ENCODE measurements around the gene KRTAP3-3. TPM values are rescaled to one million over a fixed set of nuclear protein-coding genes. Genes with fewer than 3 reads are reported as not detected.

The KRTAP3-3 gene
- total RNA-seq, 1 donor from 2014 or later: not detected

DNA sequence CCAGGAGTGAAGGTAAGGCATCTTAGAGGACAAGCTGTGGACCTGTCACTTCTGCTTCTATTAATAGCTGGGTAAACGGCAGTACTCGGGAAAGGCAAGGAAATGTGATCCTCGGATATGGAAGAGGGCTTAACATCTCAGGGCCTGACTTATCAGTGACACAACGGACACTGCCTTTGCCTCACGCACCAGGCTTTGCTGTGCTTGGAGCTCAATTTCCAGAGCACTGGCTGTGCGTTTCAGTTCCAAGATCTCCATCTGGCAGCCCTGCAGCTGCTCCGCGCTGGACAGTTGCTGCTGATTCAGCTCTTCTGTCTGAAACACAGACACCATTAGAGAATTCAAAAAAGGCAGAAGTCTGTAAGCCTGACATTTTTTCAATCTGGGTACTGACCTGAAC, 13.4 kb downstream of the KRTAP3-3 start:
- DNase-seq (ENCODE audit: low read depth, low spot score): no peak
- TF ChIP-seq, protein P1, sequence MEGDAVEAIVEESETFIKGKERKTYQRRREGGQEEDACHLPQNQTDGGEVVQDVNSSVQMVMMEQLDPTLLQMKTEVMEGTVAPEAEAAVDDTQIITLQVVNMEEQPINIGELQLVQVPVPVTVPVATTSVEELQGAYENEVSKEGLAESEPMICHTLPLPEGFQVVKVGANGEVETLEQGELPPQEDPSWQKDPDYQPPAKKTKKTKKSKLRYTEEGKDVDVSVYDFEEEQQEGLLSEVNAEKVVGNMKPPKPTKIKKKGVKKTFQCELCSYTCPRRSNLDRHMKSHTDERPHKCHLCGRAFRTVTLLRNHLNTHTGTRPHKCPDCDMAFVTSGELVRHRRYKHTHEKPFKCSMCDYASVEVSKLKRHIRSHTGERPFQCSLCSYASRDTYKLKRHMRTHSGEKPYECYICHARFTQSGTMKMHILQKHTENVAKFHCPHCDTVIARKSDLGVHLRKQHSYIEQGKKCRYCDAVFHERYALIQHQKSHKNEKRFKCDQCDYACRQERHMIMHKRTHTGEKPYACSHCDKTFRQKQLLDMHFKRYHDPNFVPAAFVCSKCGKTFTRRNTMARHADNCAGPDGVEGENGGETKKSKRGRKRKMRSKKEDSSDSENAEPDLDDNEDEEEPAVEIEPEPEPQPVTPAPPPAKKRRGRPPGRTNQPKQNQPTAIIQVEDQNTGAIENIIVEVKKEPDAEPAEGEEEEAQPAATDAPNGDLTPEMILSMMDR (conservative IDR thresholded peaks at IDR 0.05): no peak
- Mint-ChIP-seq H3K9me3 (no peaks in the 10 kb centered on the region), H3K36me3 (ENCODE audit: low read depth) (no peaks in the 10 kb centered on the region), H3K27me3 (ENCODE audit: low read depth) (peaks cover 9% of the 10 kb centered on the region), H3K27ac (ENCODE audit: unreplicated experiment) (peak overlapping the region; percentile 6), H3K4me3 (no peak overlapping the region), H3K4me1 (peaks cover 9% of the 10 kb centered on the region)

DNA sequence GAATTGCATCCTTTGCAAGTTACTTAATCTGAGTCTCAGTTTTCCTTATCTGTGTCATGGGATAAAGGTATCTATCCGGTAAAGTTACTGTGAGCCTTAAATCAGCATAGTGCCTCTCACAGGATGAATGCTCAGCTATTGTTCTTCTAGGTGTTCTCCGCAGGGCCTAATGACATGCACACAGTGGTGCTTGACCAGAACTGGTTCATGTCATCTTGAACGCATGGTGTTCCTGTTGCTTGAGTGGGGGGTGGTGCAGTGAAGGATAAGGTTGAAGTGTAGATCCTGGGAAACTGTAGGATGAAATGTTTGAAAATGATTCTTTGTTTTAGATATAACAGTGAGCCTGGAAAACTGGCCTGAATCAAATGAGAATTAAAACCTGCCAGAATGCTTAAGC, 13.8 kb downstream of the KRTAP3-3 start:
- no peak overlapping the region for H3K4me3 Mint-ChIP-seq
- H3K27me3 Mint-ChIP-seq (ENCODE audit: low read depth): peaks cover 12% of the 10 kb centered on the region
- no peaks in the 10 kb centered on the region for H3K36me3 Mint-ChIP-seq (ENCODE audit: low read depth)
- H3K4me1 Mint-ChIP-seq: peaks cover 9% of the 10 kb centered on the region
- no peak overlapping the region for H3K27ac Mint-ChIP-seq (ENCODE audit: unreplicated experiment)
- no peak for DNase-seq (ENCODE audit: low read depth, low spot score)
- no peaks in the 10 kb centered on the region for H3K9me3 Mint-ChIP-seq
- TF ChIP-seq, protein P1 (conservative IDR thresholded peaks at IDR 0.05): no peak

DNA sequence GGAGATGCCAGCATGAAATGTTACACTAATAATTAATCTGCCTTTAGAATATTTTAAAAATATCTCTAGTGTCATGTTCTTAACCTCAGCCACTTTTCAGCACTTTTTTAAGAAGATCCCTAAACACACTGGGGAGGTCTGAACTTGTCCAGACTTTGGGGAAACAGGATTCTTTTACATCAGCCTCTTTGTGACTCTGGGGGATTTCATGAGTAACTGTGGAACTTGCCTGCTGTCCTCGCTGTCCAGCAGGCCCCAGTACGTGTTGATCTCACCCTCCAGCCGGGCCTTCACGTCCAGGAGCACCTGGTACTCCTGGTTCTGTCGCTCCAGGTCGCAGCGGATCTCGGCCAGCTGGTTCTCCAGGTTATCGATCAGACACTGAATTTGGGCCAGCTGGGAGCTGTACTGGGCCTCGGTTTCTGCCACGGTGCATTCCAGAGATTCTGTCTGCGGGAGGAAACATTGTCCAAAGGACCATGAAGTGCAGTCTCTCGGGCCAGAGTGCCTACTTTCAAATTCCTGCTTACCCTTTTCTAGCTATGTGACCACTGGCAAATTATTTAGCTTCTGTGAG, 15.3 kb downstream of the KRTAP3-3 start:
- peaks cover 9% of the 10 kb centered on the region for H3K27me3 Mint-ChIP-seq (ENCODE audit: low read depth)
- TF ChIP-seq, protein P1 (conservative IDR thresholded peaks at IDR 0.05): no peak
- H3K36me3 Mint-ChIP-seq (ENCODE audit: low read depth): no peaks in the 10 kb centered on the region
- H3K27ac Mint-ChIP-seq (ENCODE audit: unreplicated experiment): no peak overlapping the region
- H3K9me3 Mint-ChIP-seq: no peaks in the 10 kb centered on the region
- H3K4me3 Mint-ChIP-seq: no peak overlapping the region
- peaks cover 9% of the 10 kb centered on the region for H3K4me1 Mint-ChIP-seq
- no peak for DNase-seq (ENCODE audit: low read depth, low spot score)

DNA sequence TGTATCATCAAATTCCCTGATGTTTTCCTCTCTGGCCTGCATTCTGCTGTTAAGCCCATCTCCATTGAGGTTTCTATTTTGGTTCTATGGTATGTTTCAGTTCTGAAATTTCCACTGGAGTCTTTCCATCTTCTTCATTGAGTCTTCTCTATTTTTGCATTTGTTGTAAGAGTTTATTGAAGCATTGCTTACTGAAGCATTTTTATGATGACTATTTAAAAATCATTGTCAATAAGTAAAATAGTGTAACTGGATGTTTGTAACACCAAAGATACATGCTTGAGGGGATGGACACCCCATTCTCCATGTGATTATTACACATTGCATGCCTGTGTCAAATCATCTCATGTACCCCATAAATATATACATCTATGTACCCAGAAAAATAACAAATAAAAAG, 18.4 kb downstream of the KRTAP3-3 start:
- TF ChIP-seq, protein P1 (conservative IDR thresholded peaks at IDR 0.05): no peak
- no peak overlapping the region for H3K4me3 Mint-ChIP-seq
- peaks cover 7% of the 10 kb centered on the region for H3K27me3 Mint-ChIP-seq (ENCODE audit: low read depth)
- DNase-seq (ENCODE audit: low read depth, low spot score): no peak
- H3K4me1 Mint-ChIP-seq: peaks cover 3% of the 10 kb centered on the region
- no peaks in the 10 kb centered on the region for H3K36me3 Mint-ChIP-seq (ENCODE audit: low read depth)
- no peak overlapping the region for H3K27ac Mint-ChIP-seq (ENCODE audit: unreplicated experiment)
- H3K9me3 Mint-ChIP-seq: no peaks in the 10 kb centered on the region

DNA sequence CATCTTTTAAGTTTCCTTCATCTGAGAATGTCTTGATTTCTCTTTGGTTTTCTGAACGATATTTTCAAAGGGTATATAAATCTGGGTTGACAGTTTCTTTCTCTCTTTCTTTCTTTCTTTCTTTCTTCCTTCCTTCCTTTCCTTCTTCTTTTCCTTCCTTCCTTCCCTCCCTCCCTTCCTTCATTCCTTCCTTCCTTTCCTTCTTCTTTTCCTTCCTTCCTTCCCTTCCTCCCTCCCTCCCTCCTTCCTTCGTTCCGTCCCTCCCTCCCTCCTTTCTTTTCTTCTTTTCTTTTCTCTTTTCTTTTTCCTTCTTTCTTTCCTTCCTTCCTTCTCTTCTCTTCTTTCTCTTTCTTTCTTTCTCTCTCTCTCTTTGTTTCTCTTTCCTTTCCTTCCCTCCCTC, 19.6 kb downstream of the KRTAP3-3 start:
- H3K27me3 Mint-ChIP-seq (ENCODE audit: low read depth): peaks cover 4% of the 10 kb centered on the region
- H3K27ac Mint-ChIP-seq (ENCODE audit: unreplicated experiment): no peak overlapping the region
- DNase-seq (ENCODE audit: low read depth, low spot score): no peak
- peaks cover under 1% of the 10 kb centered on the region for H3K4me1 Mint-ChIP-seq
- H3K9me3 Mint-ChIP-seq: no peaks in the 10 kb centered on the region
- no peak overlapping the region for H3K4me3 Mint-ChIP-seq
- H3K36me3 Mint-ChIP-seq (ENCODE audit: low read depth): no peaks in the 10 kb centered on the region
- TF ChIP-seq, protein P1 (conservative IDR thresholded peaks at IDR 0.05): no peak

Measured in neural crest cell (in vitro differentiated cells).